Liver (tissue), 9 donors: ENCODE data around the gene PPM1D. TPM values are rescaled to one million over a fixed set of nuclear protein-coding genes. Genes with fewer than 3 reads are reported as not detected.
"Not testable (repeated sequence)": the region's sequence is repeated elsewhere in the genome, so short reads cannot be mapped to it uniquely, and the experiment has no call there.

Experiments
- DNase-seq: peaks from one replicate; pipeline ENCODE4 v3.0.0-alpha.2; 2017; ENCODE audit warnings: low spot score
- H3K27ac ChIP-seq, 2 donors: one replicate each; pipeline ENCODE4 v1.7.0; 2013; ENCODE audit warnings: inconsistent platforms in 2 of 2, low read length in 2 of 2, control low read depth in 1 of 2, low read depth in 1 of 2, mild to moderate bottlenecking in 1 of 2
- H3K27me3 ChIP-seq, 4 donors: one replicate each; pipeline versions ENCODE4 v1.6.1 to v1.7.0; 2013; ENCODE audit warnings: low read length in 3 of 4, inconsistent platforms in 1 of 4, mild to moderate bottlenecking in 1 of 4, moderate library complexity in 1 of 4; ENCODE audit not compliant: control insufficient read depth in 4 of 4, insufficient read depth in 4 of 4
- H3K36me3 ChIP-seq, 4 donors: one replicate each; pipeline versions ENCODE4 v1.6.1 to v1.7.0; 2013; ENCODE audit warnings: low read length in 3 of 4, mild to moderate bottlenecking in 3 of 4, low read depth in 1 of 4, moderate library complexity in 1 of 4; ENCODE audit not compliant: control insufficient read depth in 4 of 4, insufficient read depth in 3 of 4
- H3K4me1 ChIP-seq, 4 donors: one replicate each; pipeline versions ENCODE4 v1.6.1 to v1.7.0; 2013; ENCODE audit warnings: low read length in 3 of 4, mild to moderate bottlenecking in 3 of 4, moderate library complexity in 1 of 4; ENCODE audit not compliant: control insufficient read depth in 4 of 4, insufficient read depth in 4 of 4
- H3K4me3 ChIP-seq, 3 donors: one replicate each; pipeline versions ENCODE4 v1.6.1 to v1.7.0; 2013; ENCODE audit warnings: low read length in 3 of 3, control low read depth in 1 of 3, low read depth in 1 of 3, mild to moderate bottlenecking in 1 of 3
- H3K9ac ChIP-seq, 2 donors: one replicate each; pipeline ENCODE4 v1.7.0; 2013; ENCODE audit warnings: low read length in 2 of 2, mild to moderate bottlenecking in 2 of 2, moderate library complexity in 2 of 2, control low read depth in 1 of 2, low read depth in 1 of 2
- H3K9me3 ChIP-seq, 4 donors: one replicate each; pipeline versions ENCODE4 v1.6.1 to v1.7.0; 2013; ENCODE audit warnings: low read length in 3 of 4; ENCODE audit not compliant: control insufficient read depth in 4 of 4
- EGR1 ChIP-seq, 2 donors: IDR thresholded peaks; 2 replicates each; pipeline ENCODE4 v1.6.1; 2016 to 2018; ENCODE audit warnings: antibody characterized with exemption in 2 of 2, low read depth in 2 of 2
- FOXA1 ChIP-seq: IDR thresholded peaks from 2 replicates; pipeline ENCODE4 v1.6.1; 2016; ENCODE audit warnings: antibody characterized with exemption
- FOXA2 ChIP-seq: IDR thresholded peaks from 2 replicates; pipeline ENCODE4 v1.6.1; 2016; ENCODE audit warnings: antibody characterized with exemption
- GABPA ChIP-seq, 2 donors: IDR thresholded peaks in 1 of 2; conservative IDR thresholded peaks in 1 of 2; 2 replicates each; pipeline ENCODE4 v1.6.1; 2016; ENCODE audit warnings: antibody characterized with exemption in 2 of 2, mild to moderate bottlenecking in 1 of 2, moderate library complexity in 1 of 2
- HNF4G ChIP-seq: IDR thresholded peaks from 2 replicates; pipeline ENCODE4 v1.6.1; 2016; ENCODE audit warnings: antibody characterized with exemption
- JUND ChIP-seq, 2 donors: IDR thresholded peaks; 2 replicates each; pipeline ENCODE4 v1.6.1; 2016; ENCODE audit warnings: antibody characterized with exemption in 2 of 2
- NR2F2 ChIP-seq: IDR thresholded peaks from 2 replicates; pipeline ENCODE4 v1.6.1; 2016; ENCODE audit warnings: antibody characterized with exemption
- RAD21 ChIP-seq, 2 donors: IDR thresholded peaks; 2 replicates each; pipeline ENCODE4 v1.6.1; 2016; ENCODE audit warnings: antibody characterized with exemption in 2 of 2, mild to moderate bottlenecking in 2 of 2
- REST ChIP-seq: IDR thresholded peaks from 2 replicates; pipeline ENCODE4 v1.6.1; 2016; ENCODE audit warnings: antibody characterized with exemption, mild to moderate bottlenecking
- SP1 ChIP-seq: IDR thresholded peaks from 2 replicates; pipeline ENCODE4 v1.6.1; 2018; ENCODE audit warnings: antibody characterized with exemption, mild to moderate bottlenecking
- TAF1 ChIP-seq: conservative IDR thresholded peaks from 2 replicates; pipeline ENCODE4 v1.6.1; 2016; ENCODE audit warnings: antibody characterized with exemption, mild to moderate bottlenecking
- YY1 ChIP-seq: IDR thresholded peaks from 2 replicates; pipeline ENCODE4 v1.6.1; 2016; ENCODE audit warnings: antibody characterized with exemption, mild to moderate bottlenecking
- ZBTB33 ChIP-seq: IDR thresholded peaks from 2 replicates; pipeline ENCODE4 v1.6.1; 2016; ENCODE audit warnings: antibody characterized with exemption
- WGBS: extraction: QIAGEN DNeasy Blood & Tissue Kit; methylation state at CpG from one replicate; pipeline ENCODE4 v1.1.7; 2013; 5-methylcytosine and 5-hydroxymethylcytosine counted together
- polyA plus RNA-seq, 2 donors: library from polyadenylated mRNA; stranded (reverse) in 1 of 2; unstranded in 1 of 2; fragments of 200-250 nt in 1 of 2; fragments of >200 nt in 1 of 2; fragmentation: Nextera tagmentation in 1 of 2; extraction: Ambion mirVana in 1 of 2; gene quantifications; one replicate each; pipeline versions ENCODE4 v1.2.1 to v1.2.3, GENCODE V29; 2013 to 2015
- total RNA-seq, 2 donors: library from RNA; depleted of rRNA; stranded (reverse); fragments of >200 nt; gene quantifications; one replicate each; pipeline ENCODE4 v1.2.3, GENCODE V29; 2014
- TF ChIP-seq, protein P1 (sequence below): IDR thresholded peaks from 2 replicates; pipeline ENCODE4 v1.6.1; 2016; ENCODE audit warnings: antibody characterized with exemption
- TF ChIP-seq, protein P2 (sequence below): fragments of 150-350 bp; IDR thresholded peaks from 2 replicates; pipeline ENCODE4 v1.5.1; 2017; ENCODE audit warnings: improper control_type of control experiment, low read depth, low read length; ENCODE audit not compliant: missing input control
- donor health status: healthy.
- donor health status: healthy.
- donor health status: healthy.
- donor health status: healthy.
- donor health status: healthy.

PPM1D gene
- total and polyA plus RNA-seq, 4 donors: 2.0 to 8.7 (median 5.0) TPM

GRCh38 chr17:60671482-60671881, 71.5 kb downstream of the PPM1D start:
- peaks cover 0 to under 1% (median 0%) of the 10 kb centered on the region in 4 donors for H3K4me1 ChIP-seq
- no peak overlapping the region for H3K27ac ChIP-seq
- no peak overlapping the region for H3K4me3 ChIP-seq
- no peak for DNase-seq
- TF ChIP-seq GABPA (IDR thresholded peaks at IDR 0.05 in 1 of 2, conservative IDR thresholded peaks at IDR 0.05 in 1 of 2): no peak
- TF ChIP-seq FOXA1: no peak
- TF ChIP-seq, protein P1, sequence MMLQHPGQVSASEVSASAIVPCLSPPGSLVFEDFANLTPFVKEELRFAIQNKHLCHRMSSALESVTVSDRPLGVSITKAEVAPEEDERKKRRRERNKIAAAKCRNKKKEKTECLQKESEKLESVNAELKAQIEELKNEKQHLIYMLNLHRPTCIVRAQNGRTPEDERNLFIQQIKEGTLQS: no peak
- TF ChIP-seq FOXA2: no peak
- no peak for TF ChIP-seq YY1
- no peak for TF ChIP-seq EGR1 (IDR thresholded peaks at IDR 0.05; ENCODE audit: low read depth in 2 of 2)
- TF ChIP-seq HNF4G: no peak
- no peak for TF ChIP-seq REST
- TF ChIP-seq SP1: no peak
- no peak for TF ChIP-seq TAF1
- no peak for TF ChIP-seq RAD21 (IDR thresholded peaks at IDR 0.05)
- TF ChIP-seq ZBTB33: no peak
- TF ChIP-seq, protein P2, sequence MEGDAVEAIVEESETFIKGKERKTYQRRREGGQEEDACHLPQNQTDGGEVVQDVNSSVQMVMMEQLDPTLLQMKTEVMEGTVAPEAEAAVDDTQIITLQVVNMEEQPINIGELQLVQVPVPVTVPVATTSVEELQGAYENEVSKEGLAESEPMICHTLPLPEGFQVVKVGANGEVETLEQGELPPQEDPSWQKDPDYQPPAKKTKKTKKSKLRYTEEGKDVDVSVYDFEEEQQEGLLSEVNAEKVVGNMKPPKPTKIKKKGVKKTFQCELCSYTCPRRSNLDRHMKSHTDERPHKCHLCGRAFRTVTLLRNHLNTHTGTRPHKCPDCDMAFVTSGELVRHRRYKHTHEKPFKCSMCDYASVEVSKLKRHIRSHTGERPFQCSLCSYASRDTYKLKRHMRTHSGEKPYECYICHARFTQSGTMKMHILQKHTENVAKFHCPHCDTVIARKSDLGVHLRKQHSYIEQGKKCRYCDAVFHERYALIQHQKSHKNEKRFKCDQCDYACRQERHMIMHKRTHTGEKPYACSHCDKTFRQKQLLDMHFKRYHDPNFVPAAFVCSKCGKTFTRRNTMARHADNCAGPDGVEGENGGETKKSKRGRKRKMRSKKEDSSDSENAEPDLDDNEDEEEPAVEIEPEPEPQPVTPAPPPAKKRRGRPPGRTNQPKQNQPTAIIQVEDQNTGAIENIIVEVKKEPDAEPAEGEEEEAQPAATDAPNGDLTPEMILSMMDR: no peak
- no peak for TF ChIP-seq NR2F2
- no peak for TF ChIP-seq JUND (IDR thresholded peaks at IDR 0.05)
- no peaks in the 10 kb centered on the region for H3K27me3 ChIP-seq
- 53% methylated on average over 2 of the region's 2 CpGs for WGBS
- no peak overlapping the region for H3K9ac ChIP-seq
- no peaks in the 10 kb centered on the region for H3K36me3 ChIP-seq
- H3K9me3 ChIP-seq: no peaks in the 10 kb centered on the region

DNA sequence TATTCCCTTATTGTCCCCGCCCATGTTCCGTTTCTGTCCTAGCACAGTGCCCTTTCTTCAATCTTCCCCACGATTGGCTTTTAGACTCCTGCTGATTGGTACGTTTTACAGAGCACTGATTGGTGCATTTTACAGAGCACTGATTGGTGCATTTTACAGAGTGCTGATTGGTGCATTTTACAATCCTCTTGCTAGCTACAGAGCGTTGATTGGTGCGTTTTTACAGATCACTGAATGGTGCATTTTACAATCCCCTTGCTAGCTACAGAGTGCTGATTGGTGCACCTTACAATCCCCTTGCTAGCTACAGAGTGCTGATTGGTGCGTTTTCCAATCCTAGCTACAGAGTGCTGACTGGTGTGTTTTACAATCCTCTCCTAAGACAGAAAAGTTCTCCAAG, 74.6 kb downstream of the PPM1D start:
- H3K4me3 ChIP-seq, H3K36me3 ChIP-seq: not testable (repeated sequence)
- 84% methylated on average over 7 of the region's 7 CpGs for WGBS

More for the DNA sequence above, 74.6 kb downstream of the PPM1D start:
- not testable (repeated sequence) for H3K27ac ChIP-seq, H3K27me3 ChIP-seq, DNase-seq, H3K9me3 ChIP-seq, H3K9ac ChIP-seq
- H3K4me1 ChIP-seq: peaks cover 0 to 15% (median 7%) of the 10 kb centered on the region in 4 donors
